H7 (cell line): ENCODE data around the gene CACNA1D. TPM values are rescaled to one million over a fixed set of nuclear protein-coding genes. Genes with fewer than 3 reads are reported as not detected.

ENCODE experiments used
- DNase-seq: peaks from one replicate; pipeline ENCODE4 v3.0.0; 2012
- H3K27me3 ChIP-seq: 2 replicates; pipeline ENCODE4 v1.6.0; 2011; ENCODE audit warnings: mild to moderate bottlenecking, low read length; ENCODE audit not compliant: control insufficient read depth, insufficient read depth
- H3K36me3 ChIP-seq: replicated peaks from 2 replicates; pipeline ENCODE4 v1.5.1; 2011; ENCODE audit warnings: low read length; ENCODE audit not compliant: control insufficient read depth, insufficient read depth
- H3K4me3 ChIP-seq: 2 replicates; pipeline ENCODE4 v1.5.1; 2011; ENCODE audit warnings: low read depth, mild to moderate bottlenecking, control low read depth, low read length, moderate library complexity; ENCODE audit not compliant: insufficient read depth
- total RNA-seq: library from RNA; depleted of rRNA; stranded (reverse); fragments of >200 nt; shearing (Covaris generic); gene quantifications from 2 replicates; pipeline ENCODE4 v1.2.3, GENCODE V29; 2014

CACNA1D gene
- total RNA-seq, 1 experiment from 2014 or later: 1.0 TPM

DNA sequence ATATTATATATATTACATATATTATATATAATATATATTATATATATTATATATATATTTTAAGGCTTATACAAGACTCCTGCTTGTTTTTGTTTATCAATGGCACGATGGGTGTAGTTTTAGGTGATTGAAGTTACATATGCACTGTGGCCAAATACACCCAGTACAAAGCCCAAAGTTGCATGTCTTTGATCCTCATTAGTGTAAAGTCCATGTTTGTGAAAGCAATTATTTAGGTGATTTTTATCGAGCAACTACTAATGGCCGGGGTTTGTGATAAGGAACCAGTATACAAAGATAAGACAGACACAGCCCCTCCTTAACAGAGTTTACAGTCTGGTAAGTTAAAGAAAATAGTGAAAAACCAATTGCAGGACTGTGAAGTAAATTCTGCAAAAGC lies 197.5 kb downstream of the CACNA1D start:
- Histone ChIP-seq H3K4me3 (no peak overlapping the region), H3K27me3 (no peaks in the 10 kb centered on the region), H3K36me3 (no peaks in the 10 kb centered on the region)
- DNase-seq: no peak

DNA sequence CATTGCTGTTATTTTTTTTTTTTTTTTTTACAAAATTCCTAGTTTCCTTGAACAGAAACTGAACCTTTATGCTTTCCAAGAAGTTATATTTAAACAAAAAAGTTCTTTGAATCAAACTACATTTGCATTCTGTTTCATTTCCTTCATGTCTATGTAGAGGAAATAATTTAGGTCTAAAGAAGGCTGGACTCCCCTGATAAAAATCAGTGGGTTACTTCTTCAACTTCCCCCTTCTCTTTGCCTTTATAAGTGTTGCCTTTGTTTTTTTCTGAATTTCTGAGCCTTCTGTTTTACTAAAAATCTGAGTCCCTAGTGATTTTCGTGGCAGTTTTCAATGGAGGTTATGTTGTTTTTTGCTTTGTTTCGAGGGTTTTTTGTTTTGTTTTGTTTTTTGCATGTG lies 199.0 kb downstream of the CACNA1D start:
- no peak for DNase-seq
- Histone ChIP-seq H3K36me3 (no peaks in the 10 kb centered on the region), H3K27me3 (no peaks in the 10 kb centered on the region), H3K4me3 (no peak overlapping the region)

DNA sequence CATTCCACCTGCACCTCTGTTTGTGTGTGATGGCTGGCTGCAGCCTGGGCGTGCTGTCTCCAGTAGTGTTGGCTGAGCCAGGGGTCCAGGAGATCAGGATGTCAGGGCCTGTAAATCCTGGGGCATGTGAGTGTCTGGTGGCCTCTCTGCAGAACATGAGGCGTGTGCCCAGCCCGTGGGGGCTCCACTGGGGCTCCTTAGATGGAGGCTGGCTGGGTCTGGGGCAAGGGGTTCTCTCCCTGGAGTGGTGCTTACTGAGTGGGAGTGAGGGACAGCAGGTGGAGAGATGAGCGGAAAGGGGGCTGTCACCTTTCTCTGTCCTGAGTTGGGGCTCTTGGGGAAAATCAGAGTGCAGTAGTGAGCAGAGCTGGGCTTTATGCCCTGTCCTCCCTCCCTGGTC lies 199.6 kb downstream of the CACNA1D start:
- DNase-seq: no peak
- Histone ChIP-seq H3K36me3 (no peaks in the 10 kb centered on the region), H3K4me3 (no peak overlapping the region), H3K27me3 (no peaks in the 10 kb centered on the region)

DNA sequence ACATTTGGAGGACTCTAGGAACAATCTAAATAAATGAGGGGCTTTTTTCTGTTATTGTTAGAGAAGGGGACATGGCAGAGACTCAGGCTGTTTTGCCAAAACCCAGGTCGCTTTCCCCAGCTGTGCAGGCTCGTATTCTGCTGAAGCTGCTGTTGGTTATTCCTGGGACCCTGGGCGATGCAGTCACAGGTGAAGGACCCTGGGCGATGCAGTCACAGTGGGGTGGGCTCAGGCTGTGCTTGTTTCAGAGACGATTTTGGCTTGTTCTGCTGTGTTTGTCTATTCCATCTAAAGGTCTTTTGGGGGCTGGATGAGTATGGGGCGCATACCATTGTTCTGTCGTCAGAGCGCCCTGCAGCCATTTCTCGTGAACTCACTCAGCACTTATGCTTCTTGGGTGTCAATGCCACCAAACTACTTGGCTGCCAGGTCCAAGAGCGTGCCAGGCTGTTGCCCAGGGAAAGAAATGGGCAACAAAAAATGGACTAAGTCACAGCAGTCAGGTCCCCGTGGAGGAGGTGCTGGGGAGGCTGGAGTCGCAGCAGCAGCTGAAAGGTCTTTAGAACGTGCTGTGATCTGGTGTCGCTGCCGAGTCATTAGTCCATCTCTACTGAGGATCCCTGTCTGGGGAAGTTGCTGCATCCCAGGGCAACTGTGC lies 200.4 kb downstream of the CACNA1D start:
- no peaks in the 10 kb centered on the region for H3K27me3 ChIP-seq
- DNase-seq: no peak
- no peak overlapping the region for H3K4me3 ChIP-seq
- no peaks in the 10 kb centered on the region for H3K36me3 ChIP-seq

DNA sequence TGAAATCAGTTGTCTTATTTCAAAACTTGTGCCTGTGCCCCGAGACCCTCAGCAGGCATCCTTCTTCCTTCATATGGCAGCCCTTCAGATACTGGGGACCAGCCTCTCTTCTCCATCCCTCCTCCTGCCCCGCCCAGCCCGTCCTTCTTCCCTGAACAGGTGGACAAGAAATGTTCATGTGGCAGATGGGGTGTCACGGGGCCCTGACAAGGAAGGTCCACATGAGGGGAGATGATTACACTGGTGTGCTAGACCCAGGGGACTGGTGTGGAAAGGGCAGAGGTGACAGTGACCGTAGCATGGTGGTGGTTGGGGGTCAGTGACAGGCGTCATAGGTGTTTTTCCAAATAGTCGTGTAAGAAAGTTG lies 200.9 kb downstream of the CACNA1D start:
- no peak for DNase-seq
- no peaks in the 10 kb centered on the region for H3K36me3 ChIP-seq
- no peaks in the 10 kb centered on the region for H3K27me3 ChIP-seq
- no peak overlapping the region for H3K4me3 ChIP-seq

DNA sequence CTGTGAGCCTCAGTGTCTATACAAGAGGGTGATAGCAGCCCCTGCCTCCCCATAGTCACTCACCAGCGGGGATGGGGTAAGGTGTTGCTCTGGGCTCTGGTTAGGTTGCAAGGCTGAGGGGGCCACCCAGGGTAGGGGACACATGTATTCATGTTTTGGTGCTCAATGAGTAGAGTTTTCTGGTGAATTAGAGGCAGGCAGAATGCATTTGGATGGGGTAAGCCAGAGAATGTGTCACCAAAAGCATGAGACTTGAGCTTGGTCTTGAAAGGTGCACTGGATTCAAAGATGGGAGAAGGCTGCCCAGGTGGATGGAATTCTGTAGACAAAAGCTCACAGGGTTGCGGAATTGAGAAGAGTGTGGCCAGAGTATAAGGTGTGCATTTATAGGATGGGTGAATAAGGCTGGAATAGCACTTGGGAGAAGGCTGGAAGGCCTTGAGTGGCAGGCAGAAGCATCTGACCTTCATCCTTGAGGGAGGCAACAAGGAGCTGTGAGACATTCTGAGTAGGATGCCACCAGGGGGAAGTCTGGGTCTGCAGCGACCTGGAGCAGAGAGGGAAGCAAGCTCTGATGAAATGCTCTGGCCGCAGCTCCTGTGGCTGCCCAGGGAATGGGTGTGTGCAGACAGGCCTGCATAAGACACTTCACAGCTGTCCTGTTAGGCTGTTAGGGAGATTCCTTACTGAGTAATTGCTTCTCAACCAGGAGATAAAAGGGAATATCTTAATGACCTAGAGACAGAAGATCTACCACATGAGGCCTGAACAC lies 202.2 kb downstream of the CACNA1D start:
- no peak for DNase-seq
- no peak overlapping the region for H3K4me3 ChIP-seq
- no peaks in the 10 kb centered on the region for H3K36me3 ChIP-seq
- H3K27me3 ChIP-seq: no peaks in the 10 kb centered on the region

DNA sequence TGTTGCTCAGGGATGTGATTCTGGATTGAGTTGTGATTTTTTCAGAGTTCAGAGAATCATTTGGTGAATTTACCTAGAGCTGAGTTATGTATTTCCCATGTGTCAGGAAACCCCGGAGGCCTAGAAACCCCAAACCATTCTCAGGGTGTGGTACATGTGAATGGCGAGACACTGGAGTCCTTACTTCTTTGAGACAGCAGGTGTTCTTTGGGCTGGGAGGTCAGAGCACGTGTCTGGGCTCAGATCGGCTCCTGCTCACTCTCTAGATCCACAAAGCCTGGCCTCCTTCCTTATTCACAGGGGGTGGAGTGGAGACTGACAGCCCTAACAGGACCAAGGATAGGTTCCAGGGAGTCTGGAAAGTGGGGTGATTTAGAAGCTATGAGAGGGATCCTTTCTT lies 206.0 kb downstream of the CACNA1D start:
- DNase-seq: no peak
- Histone ChIP-seq H3K4me3 (no peak overlapping the region), H3K36me3 (no peaks in the 10 kb centered on the region), H3K27me3 (no peaks in the 10 kb centered on the region)

DNA sequence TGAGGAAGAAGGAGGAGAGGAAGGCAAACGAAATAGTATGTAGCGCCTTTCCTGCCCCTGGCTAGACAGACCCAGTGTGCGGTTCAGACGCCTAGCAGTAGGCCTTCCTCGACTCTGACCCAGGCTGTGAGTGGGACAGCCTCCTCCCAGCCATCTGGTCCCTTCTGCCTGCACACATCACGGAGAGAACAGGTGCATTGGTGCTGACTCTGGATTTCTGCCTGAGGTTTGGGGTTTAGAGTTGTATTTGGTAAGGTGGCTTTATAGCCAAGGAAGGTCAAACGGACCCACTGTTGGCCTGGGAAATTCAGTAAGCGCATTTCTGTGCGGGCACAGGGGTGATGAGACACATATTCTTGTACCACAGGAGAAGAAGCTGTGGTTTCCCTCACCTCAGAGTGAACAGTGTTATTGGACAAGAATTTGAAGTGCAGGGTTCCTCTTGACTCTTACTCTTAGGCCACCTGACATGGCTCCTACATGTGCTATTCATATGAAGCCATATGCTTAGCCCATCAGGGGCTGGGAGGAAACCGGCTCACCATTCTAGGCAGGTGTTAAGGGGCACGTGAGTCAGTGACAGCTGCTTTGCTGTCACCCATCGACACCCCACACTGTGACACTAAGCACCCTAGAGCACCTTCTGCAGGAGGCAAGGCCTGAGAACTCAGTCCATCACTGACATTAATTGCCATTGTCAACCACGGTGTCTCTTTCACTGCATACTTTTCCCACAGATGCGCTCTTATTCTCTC lies 208.5 kb downstream of the CACNA1D start:
- Histone ChIP-seq H3K36me3 (no peaks in the 10 kb centered on the region), H3K27me3 (no peaks in the 10 kb centered on the region), H3K4me3 (no peak overlapping the region)
- no peak for DNase-seq

DNA sequence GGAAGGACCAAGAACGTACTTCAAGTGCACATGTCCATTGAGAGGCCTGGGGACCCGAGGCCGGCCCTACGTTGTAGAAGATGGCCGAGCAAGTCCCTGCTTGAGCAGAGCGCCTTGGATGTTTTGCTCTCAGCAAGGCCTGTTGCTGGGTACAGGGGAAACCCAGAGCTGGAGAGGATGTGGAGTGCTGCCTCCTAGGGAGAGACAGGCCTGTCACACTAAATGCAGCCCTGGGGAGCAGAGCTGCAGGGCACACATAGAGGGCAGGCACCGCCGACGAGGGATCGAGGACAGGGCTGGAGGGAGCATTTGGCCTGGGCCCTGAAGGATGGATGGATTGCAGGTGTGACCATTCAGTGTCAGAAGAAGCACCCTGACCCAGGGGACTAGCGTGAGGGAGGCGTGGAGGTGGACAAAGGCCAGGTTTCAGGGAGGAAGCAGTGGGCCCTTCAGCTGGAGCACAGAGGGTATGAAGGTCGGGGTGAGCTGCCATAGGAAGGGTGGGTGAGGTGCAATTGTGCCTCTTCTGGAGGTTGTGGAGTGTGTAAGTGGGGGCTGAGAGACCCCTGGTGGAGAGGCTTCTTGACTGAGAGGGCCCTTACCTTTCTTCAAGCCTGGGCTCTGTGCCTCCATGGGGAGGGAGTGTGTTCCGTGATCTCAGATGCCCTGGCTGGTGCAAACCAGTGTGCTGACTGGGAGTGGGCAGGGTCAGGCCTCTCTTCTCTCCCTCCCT lies 209.4 kb downstream of the CACNA1D start:
- DNase-seq: no peak
- Histone ChIP-seq H3K36me3 (no peaks in the 10 kb centered on the region), H3K4me3 (no peak overlapping the region), H3K27me3 (no peaks in the 10 kb centered on the region)

DNA sequence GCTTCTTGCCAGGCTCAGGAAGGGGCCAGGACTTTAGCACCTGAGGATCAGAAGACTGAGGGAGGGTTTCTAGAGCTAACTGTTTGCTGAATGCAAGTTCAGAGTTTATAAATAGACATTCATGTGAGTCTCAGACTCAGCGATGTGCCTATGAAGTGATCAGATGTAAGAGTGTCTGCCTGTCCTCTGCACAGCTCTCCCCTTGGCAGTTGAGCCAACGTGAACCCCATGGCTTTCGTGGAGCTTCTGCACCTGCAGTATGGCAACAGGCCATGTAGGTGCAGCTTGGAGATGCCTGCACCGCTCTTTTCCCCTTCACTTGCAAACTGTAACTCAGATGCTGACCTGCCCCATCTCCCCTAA lies 209.9 kb downstream of the CACNA1D start:
- Histone ChIP-seq H3K36me3 (no peaks in the 10 kb centered on the region), H3K27me3 (no peaks in the 10 kb centered on the region), H3K4me3 (no peak overlapping the region)
- DNase-seq: no peak

DNA sequence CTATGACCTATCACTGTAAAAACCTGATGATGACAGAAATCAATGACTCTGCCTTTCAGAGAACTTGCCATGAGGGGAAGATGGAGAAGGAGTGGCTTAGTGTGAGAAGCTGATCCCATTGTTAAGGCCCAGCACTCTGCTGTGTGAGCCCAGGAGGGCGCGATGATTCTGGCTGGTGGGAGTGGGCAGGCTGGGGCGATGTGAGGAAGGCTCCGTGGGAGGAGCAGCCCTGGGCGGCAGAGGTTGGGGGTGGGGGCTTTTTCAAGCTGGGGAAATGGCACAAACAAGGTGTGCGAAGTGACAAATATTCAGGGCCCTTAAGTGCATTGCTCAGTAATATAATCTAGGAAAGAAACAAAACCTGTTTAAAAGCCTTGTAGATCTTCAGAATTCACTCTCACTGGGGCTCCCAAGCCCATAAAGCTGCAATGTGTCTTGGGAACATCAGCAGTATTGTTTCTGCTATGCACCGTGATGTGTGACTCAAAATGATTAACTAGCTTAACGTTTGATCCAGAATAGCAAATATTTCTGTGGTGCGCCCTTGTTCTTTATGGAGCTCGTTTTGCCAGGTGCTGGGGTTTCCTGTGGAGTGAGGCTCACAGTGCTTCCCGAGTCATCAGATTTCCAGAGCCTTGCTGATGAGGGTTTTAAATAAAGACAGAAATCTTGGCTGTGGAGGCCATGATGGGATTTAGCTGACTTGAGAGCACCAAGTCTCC lies 210.8 kb downstream of the CACNA1D start:
- Histone ChIP-seq H3K36me3 (no peaks in the 10 kb centered on the region), H3K27me3 (no peaks in the 10 kb centered on the region), H3K4me3 (no peak overlapping the region)
- DNase-seq: no peak

DNA sequence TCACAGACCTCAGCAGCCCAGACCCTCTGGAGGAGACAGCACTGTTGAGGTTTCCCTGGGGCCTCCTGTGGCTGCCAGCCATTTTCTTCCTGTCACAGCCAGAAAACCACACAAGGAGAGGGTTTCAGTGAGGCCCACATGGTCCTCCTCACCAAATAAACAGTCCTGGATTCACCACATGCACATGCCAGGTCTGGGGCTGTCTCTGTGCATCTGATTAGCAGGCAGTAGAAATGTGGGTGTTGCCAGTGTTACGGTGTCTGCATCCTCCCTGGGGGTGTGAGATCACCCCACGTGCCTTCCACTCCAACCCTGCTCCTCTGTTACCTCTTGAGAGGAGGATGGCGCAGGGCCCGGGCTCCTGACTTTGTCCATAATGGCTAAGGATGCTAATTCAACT lies 211.4 kb downstream of the CACNA1D start:
- Histone ChIP-seq H3K27me3 (no peaks in the 10 kb centered on the region), H3K4me3 (no peak overlapping the region), H3K36me3 (no peaks in the 10 kb centered on the region)
- no peak for DNase-seq

DNA sequence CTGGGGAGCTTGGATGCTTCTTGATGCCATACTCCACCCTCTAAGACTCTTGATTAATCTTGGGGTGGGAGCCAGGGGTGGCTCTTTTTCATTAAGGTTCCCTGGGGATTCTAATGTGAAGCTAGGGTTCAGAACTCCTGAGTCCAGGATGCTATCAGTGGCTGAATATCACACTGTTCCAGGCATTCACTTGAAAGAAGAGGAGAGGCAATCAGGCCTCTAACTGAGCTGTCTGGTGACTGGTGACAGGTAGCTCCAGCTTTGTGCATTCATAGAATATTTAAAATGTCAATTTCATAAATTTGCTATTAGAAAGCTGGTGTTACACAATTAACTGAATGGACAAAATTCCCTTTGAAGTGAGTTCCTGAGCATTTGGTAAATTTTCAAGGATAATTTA lies 212.8 kb downstream of the CACNA1D start:
- no peak for DNase-seq
- Histone ChIP-seq H3K27me3 (no peaks in the 10 kb centered on the region), H3K4me3 (no peak overlapping the region), H3K36me3 (no peaks in the 10 kb centered on the region)

DNA sequence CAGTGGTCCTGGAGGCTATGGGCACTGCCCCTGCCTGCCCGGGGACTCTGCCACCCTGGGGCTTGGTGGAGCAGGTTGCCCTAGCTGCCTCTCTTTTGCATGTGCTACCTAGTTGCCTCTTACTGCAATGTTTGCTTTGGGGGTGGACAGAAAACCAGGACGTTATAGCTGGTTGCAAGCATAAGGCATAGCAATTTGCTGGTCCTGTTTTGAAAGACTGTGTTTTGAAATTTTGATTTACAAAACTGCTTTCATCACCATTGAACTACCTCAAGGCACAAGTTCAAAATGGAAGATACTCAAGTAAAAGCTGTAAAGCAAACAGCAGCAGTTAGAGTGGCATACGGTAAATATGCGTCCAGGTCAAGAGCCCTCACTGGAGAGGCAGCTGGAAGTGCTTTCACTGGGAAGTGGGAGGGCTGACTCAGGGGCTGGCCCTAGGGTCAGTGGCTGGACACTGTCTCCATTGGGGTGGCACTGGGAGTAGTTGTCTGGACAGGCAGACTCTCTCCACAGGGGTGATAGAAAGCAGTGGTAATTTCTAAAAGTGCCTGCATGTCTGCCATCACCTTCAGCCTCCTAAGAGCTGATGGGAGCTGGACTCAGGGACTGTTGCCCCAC lies 213.7 kb downstream of the CACNA1D start:
- DNase-seq: no peak
- Histone ChIP-seq H3K27me3 (no peaks in the 10 kb centered on the region), H3K4me3 (no peak overlapping the region), H3K36me3 (no peaks in the 10 kb centered on the region)
